OCI-M1 (cell line): Measurements from ENCODE around the gene CPT1C.

ENCODE experiments used
- DNase-seq: peaks from one replicate; lab custom pipeline; 2025; lab: John Stamatoyannopoulos, UW

Gene CPT1C

GRCh38 chr19:49682274-49682673, 8.6 kb upstream of the CPT1C start:
- DNase-seq = no peak

GRCh38 chr19:49683814-49684250, 7.1 kb upstream of the CPT1C start:
- no peak for DNase-seq

GRCh38 chr19:49684251-49684982, 6.5 kb upstream of the CPT1C start:
- DNase-seq = no peak

- DNase-seq = no peak
These were observed 5.8 kb upstream of the CPT1C start for GRCh38 chr19:49684983-49685553.

DNA sequence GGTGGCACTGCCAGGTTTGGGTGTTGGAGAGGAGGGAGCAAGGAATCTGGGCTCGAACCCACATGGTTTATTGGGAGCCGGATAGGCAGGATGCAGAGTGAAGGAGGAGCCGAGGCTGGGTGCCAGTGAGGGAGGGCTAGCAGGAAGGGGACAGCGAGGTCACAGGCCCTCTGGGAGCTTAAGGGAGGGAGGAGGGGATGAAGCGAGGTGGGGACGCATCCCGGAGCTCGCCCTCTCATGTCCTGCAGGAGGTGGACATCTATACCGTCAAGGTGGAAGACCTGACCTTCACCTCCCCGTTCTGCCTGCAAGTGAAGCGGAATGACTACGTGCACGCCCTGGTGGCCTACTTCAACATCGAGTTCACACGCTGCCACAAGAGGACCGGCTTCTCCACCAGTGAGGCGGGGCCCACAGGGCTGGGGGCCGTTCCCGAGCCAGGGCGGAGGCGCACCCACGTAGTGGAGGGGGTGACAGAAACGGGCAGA, 5.0 kb upstream of the CPT1C start:
- DNase-seq = no peak

- DNase-seq = no peak
These were observed 4.3 kb upstream of the CPT1C start for GRCh38 chr19:49686503-49687088.

DNA sequence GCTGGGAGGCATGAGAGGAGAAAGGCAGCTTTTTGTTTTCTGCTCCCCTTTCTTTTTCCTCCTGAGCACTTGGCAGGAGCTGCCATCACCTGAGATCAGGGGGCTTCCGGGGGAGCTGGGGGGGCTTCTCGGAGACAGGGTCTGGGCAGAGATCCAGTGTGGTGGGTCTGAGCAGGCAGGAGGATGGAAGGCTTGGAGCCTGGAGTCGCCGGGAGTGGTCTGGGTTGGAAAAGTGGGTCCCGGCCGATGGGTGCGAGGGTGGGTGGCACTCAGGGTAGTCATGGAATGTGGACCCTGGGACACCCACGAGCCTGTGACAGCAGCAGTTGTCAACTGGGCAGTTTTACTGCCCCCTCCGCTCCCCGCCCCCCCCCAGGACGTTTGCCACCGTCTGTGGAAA, 3.8 kb upstream of the CPT1C start:
- DNase-seq = no peak

- no peak for DNase-seq
These were observed 3.2 kb upstream of the CPT1C start for GRCh38 chr19:49687566-49688316.

GRCh38 chr19:49688531-49689132, 2.3 kb upstream of the CPT1C start:
- no peak for DNase-seq

DNA sequence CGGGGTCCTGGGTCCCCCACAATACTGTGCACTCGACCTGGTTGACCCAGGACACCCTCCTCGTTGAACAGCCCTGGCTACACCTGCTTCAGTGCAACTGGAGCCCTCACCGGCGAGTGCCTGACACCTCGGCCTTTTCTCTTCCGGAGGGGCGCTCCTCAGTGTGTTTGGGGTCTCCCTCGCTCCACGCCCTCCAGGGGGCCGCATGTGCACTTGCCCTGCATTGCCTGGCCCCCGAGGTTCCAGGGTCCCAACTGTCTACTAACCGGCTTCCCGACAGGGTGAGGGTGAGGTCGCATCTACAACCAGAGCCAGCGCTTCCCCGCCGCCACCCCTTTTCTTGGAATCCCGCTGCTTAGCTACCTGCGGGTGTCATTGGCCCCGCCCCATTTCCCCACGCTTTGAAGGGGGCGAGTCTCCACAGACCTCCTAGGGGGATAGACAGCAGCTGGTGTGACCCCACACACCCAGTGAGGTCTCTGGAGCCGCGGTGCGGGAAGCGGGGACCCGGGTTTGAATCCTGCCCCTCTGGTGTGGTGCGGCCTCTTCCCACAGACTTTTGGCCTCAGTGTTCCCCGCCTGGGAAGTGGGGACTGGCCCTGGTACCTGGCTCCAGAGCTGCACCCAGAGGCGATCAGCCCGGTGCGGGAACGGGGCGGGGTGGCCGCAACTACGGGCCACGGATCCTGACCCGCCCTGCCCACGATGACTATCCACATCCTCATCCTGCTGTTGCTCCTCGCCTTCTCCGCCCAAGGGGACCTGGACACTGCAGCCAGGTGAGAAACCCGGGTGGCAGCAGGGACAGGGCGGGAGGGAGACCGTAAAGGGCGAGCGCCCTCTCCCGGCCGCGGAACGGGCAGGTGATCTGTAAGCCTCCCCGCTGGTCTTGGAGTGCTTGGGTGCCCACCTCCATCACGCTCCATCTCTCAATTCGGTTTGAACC, 1.5 kb upstream of the CPT1C start, which contains the start of gene ADM5:
Gene ADM5, plus strand, starts transcription at position 462 of the 946 bp plus-strand sequence. Its CDS starts 244 bp downstream, at position 706.
- DNase-seq = no peak

DNA sequence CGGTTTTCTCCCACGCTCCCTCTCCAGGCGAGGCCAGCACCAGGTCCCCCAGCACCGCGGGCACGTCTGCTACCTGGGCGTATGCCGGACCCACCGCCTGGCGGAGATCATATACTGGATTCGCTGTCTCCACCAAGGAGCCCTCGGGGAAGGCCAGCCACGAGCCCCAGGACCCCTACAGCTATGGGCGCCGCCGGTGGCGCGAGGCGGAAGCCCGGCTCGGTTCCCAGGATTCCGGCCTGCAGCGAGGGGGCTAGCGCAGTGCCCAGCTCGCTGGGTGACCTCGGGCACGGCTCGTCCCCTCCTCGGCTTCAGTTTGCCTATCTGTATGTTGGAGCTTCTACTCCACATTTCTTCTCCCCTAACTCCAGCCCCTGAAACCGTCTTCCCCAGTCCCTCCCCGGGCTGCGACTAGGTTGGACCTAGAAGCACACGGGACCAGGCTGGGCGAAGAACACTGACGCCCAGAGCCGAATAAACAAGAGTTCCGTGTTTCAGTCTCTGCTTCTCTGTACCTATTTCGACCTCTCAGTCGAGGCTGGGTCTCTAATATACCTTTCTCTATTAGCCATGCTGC, 749 bp upstream of the CPT1C start:
- DNase-seq = no peak

DNA sequence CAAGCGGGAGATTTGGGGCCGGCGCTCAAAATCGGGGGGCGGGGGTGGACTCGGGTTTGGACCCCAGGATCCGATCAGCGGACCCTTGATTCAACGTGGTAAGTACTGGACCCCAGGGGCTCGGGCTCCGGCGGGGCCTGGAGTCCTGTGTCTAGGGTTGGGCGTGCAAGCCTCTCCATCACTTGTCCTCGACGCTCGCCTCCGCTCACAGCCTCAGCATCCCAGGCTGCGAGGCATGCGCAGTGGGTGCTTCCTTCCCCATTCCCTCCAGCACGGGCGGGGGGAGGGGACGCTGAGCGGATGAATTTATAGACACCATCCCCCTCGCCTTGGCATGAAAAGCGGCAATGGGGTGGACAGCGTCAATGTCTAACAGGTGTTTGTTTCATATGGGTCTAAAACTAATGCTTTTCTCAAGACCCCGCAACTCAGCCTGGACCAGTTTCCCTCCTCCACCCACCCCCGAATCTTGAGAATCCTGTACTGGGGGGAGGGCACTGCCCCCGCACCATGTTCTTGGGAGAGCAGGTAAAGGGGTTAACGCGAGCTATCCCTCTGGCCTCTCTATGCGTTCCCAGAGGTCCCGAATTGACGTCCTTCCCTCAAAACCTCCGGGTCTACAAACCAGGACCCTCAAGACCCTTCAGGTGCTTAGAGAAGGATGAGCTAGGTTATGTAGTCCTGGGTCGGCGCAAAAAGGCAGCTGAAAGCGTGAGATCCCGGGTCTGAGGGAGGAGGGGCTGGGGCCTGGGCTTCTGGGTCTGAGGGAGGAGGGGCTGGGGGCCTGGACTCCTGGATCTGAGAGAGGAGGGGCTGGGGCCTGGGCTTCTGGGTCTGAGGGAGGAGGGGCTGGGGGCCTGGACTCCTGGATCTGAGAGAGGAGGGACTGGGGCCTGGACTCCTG, 579 bp downstream of the CPT1C start:
- DNase-seq = no peak

GRCh38 chr19:49692147-49692506, 1.2 kb downstream of the CPT1C start:
- no peak for DNase-seq

DNA sequence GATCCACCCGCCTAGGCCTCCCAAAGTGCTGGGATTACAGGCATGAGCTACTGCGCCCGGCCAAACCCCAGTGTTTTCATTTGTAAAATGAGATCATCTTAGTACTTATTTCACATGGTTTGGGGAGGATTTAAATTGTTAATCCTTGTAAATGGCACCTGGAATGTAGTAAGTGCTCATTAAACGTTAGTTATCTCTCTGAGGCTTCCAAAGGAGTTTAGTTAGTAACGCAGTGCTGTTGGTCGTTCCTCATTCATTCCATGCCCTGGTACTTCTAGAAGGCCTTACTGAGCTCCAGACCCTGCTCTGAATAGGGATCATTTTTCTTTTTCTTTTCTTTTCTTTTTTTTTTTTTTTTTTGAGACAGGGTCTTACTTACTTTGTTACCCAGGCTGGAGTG, 5.2 kb downstream of the CPT1C start:
- DNase-seq = no peak

DNA sequence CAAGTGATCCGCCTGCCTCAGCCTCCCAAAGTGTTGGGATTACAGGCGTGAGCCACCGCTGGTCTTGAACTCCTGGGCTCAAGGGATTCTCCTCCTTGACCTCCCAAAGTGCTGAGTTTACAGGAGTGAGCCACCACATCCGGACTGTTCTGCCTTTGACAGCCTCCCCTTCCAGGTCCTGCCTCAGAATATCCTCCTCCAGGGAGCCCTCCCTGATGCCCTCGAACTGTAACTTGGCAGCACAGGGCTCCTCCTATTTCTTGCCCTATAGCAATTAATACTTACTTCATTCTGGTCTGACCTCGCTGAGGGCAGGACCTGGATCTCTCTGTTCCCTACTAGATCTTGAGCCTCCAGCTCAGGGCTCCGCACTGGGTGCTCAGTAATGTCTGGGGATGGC, 5.9 kb downstream of the CPT1C start:
- DNase-seq = no peak

- DNase-seq = no peak
These were observed 8.4 kb downstream of the CPT1C start for GRCh38 chr19:49699364-49699763.

DNA sequence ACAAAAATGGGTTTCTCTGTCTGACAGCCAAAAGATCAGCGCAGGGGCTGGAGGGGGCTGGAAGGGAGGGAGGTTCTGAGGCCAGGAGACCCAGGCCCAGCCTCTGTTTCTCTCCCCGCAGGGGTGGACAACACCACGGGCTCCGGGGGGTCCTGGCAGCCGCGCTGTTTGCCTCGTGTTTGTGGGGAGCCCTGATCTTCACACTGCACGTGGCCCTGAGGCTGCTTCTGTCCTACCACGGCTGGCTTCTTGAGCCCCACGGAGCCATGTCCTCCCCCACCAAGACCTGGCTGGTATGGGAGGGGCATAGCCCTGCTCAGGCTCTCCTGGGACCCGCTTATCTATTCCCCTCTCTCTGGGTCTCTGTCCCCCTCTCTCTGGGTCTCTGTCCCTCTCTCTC, 9.6 kb downstream of the CPT1C start:
- no peak for DNase-seq

DNA sequence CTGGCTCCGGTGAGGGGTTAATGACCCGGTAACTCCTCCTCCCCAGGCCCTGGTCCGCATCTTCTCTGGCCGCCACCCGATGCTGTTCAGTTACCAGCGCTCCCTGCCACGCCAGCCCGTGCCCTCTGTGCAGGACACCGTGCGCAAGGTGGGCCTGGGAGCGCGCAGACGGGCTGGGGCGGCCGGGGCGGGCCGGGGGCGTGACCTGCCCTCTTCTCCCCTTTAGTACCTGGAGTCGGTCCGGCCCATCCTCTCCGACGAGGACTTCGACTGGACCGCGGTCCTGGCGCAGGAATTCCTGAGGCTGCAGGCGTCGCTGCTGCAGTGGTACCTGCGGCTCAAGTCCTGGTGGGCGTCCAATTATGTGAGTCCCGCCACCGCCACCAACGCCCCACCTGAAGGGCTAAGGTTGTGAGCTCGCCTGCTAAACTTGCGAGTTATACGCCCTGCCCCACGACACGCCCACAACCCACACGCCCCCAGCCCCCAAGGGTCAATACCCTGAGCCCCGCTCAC, 10.4 kb downstream of the CPT1C start:
- DNase-seq = no peak

DNA sequence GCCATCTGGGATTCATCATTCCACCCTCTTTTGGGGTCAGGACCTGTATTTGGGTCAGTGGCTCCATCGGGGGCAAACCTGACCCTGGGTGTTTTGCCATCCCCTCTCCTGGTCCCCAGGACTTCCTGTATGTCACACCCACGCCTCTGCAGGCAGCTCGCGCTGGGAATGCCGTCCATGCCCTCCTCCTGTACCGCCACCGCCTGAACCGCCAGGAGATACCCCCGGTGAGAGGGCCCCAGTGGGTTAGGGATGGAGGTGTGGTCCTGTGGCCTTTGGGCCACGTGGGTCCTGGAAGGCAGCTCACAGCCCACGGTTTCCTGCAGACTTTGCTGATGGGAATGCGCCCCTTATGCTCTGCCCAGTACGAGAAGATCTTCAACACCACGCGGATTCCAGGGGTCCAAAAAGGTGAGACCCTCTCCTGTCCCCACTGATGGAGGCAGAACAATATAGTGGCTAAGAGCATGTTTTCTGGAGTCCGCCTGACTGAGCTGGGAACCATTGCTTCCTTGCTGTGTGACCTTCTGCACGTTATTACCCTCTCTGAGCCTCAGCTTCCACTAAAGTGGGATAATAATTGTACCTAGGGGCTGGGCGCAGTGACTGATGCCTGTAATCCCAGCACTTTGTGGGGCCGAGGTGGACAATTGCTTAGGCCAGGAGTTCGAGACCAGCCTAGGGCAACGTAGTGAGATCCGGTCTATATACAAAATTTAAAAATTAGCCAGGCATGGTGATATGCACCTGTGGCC, 14.1 kb downstream of the CPT1C start:
- DNase-seq = no peak
